COLO668 (cell line): ENCODE results near the gene ARFIP1.
A peak's percentile ranks its signal among the peaks of the same experiment; 100 is the strongest.

Experiments
- DNase-seq: peaks from one replicate; lab custom pipeline; 2025; ENCODE audit not compliant: unreplicated experiment; lab: John Stamatoyannopoulos, UW

Gene ARFIP1

GRCh38 chr4:152957437-152958171, 177.8 kb downstream of the ARFIP1 start:
- DNase-seq, result peak; percentile 13

GRCh38 chr4:152959080-152959479, 179.3 kb downstream of the ARFIP1 start:
- DNase-seq, result no peak

GRCh38 chr4:152960082-152960481, 180.3 kb downstream of the ARFIP1 start:
- no peak for DNase-seq

DNA sequence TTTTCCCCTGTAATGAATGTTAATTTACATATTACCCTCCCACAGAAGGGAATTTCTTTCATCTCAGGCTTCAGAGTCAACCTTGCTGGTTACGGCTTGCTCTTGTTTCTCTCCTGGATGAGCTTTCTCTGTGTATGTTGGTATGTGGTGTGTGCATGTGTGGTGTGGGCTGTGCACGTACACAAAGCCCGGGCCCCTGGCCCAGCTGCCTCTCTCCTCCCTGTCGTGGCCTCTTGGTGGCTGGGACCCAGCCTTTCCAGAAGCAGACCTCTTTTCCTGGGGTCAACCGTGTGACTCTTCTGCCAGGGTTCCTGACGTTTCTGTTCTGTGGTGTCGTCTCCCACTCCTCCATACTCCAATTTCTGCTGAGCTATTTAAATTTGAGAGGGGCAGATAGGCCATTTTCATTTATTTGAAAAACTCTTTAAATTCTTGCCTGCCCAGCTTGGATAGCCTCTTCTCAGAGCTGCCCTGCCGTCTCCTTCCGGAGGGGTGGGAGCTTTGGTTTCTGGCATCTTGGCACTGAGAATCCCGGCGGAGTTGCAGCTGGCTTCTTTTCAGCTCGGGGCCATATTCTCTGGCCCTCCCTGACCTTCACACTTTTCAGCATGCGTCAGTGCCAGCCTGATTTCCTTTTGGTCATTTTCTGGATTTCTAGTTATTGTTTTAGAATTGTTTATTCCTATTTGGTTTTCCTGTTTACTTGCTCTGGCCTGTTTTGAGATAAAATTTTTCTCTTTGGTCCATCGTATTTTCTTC, 181.4 kb downstream of the ARFIP1 start:
- no peak for DNase-seq

DNA sequence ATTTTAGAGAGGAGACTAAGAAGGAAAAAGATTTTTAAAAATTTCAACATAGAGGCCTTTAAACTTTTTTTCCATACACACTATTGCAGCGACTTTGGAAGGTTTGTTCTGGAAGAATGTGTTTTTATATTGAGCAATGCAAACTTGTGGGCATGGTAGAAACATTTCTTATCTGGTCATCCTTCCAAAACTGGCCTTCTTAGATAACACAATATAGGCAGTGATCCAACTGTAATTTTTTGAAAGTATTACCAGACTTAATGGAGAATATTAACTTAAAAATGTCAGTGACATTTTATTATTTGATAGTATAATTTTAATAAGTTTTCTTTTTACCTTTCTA, 182.0 kb downstream of the ARFIP1 start:
- no peak for DNase-seq
